KMS-11 (cell line): ENCODE results near the gene FTL.

Source experiments
- H2AFZ ChIP-seq: fragments of 200-600 bp; sonication (generic); 2 replicates; pipeline ENCODE4 v1.6.1; 2016; ENCODE audit warnings: antibody characterized with exemption, mixed run types, low read depth
- H3K27ac ChIP-seq: fragments of 200-600 bp; sonication (generic); 2 replicates; pipeline ENCODE4 v1.6.1; 2016; ENCODE audit warnings: mild to moderate bottlenecking, mixed run types
- H3K27me3 ChIP-seq: fragments of 200-600 bp; sonication (generic); 2 replicates; pipeline ENCODE4 v1.6.1; 2017; ENCODE audit warnings: mild to moderate bottlenecking, low read depth, mixed run types, moderate library complexity; ENCODE audit not compliant: insufficient read depth
- H3K36me3 ChIP-seq: fragments of 200-600 bp; sonication (generic); 2 replicates; pipeline ENCODE4 v1.6.1; 2017; ENCODE audit warnings: mild to moderate bottlenecking, mixed run types; ENCODE audit not compliant: insufficient read depth
- H3K4me1 ChIP-seq: fragments of 200-600 bp; sonication (generic); 2 replicates; pipeline ENCODE4 v1.6.1; 2016; ENCODE audit warnings: mild to moderate bottlenecking, low read depth, mixed run types; ENCODE audit not compliant: poor library complexity, severe bottlenecking
- H3K4me2 ChIP-seq: fragments of 200-600 bp; sonication (generic); 2 replicates; pipeline ENCODE4 v1.7.0; 2016; ENCODE audit warnings: mild to moderate bottlenecking, mixed run types
- H3K4me3 ChIP-seq: fragments of 200-600 bp; sonication (generic); IDR thresholded peaks from 2 replicates; pipeline ENCODE4 v1.6.1; 2017; ENCODE audit warnings: low read depth, low read length, mixed read lengths; ENCODE audit not compliant: insufficient read depth
- H3K79me2 ChIP-seq: fragments of 200-600 bp; sonication (generic); 2 replicates; pipeline ENCODE4 v1.6.1; 2016; ENCODE audit warnings: low read depth, mixed run types; ENCODE audit not compliant: insufficient read depth
- H3K9ac ChIP-seq: fragments of 200-600 bp; sonication (generic); 2 replicates; pipeline ENCODE4 v1.6.1; 2016; ENCODE audit warnings: mild to moderate bottlenecking, mixed run types
- H4K20me1 ChIP-seq: fragments of 200-600 bp; sonication (generic); 2 replicates; pipeline ENCODE4 v1.6.1; 2016; ENCODE audit warnings: mild to moderate bottlenecking, mixed run types; ENCODE audit not compliant: insufficient read depth
- CTCF ChIP-seq: fragments of 200-600 bp; sonication (generic); conservative IDR thresholded peaks from 2 replicates; pipeline ENCODE4 v1.6.1; 2017; ENCODE audit warnings: low read depth, mild to moderate bottlenecking, antibody characterized with exemption, low read length, moderate library complexity, mixed read lengths

Gene FTL

GRCh38 chr19:48945415-48945814, 19.7 kb upstream of the FTL start:
- H3K36me3 ChIP-seq, result no peaks in the 10 kb centered on the region
- no peak overlapping the region for H3K4me3 ChIP-seq
- no peak overlapping the region for H3K9ac ChIP-seq
- H3K4me1 ChIP-seq, result no peaks in the 10 kb centered on the region
- no peak for TF ChIP-seq CTCF
- no peaks in the 10 kb centered on the region for H4K20me1 ChIP-seq
- H3K27ac ChIP-seq, result no peak overlapping the region
- no peaks in the 10 kb centered on the region for H3K79me2 ChIP-seq
- H3K27me3 ChIP-seq, result no peaks in the 10 kb centered on the region
- no peak overlapping the region for H3K4me2 ChIP-seq
- H2AFZ ChIP-seq, result no peak overlapping the region

- Histone ChIP-seq H4K20me1 (no peaks in the 10 kb centered on the region), H3K27ac (no peak overlapping the region), H3K79me2 (no peaks in the 10 kb centered on the region), H3K9ac (no peak overlapping the region), H2AFZ (no peak overlapping the region), H3K4me3 (no peak overlapping the region), H3K27me3 (no peaks in the 10 kb centered on the region), H3K36me3 (no peaks in the 10 kb centered on the region), H3K4me2 (no peak overlapping the region), H3K4me1 (no peaks in the 10 kb centered on the region)
- no peak for TF ChIP-seq CTCF
Measured at GRCh38 chr19:48945817-48946216, 19.3 kb upstream of the FTL start.

- no peaks in the 10 kb centered on the region for H3K4me1 ChIP-seq
- TF ChIP-seq CTCF, result no peak
- no peak overlapping the region for H3K4me3 ChIP-seq
- no peaks in the 10 kb centered on the region for H3K27me3 ChIP-seq
- H3K4me2 ChIP-seq, result no peak overlapping the region
- no peaks in the 10 kb centered on the region for H4K20me1 ChIP-seq
- no peaks in the 10 kb centered on the region for H3K79me2 ChIP-seq
- H2AFZ ChIP-seq, result no peak overlapping the region
- no peak overlapping the region for H3K9ac ChIP-seq
- no peak overlapping the region for H3K27ac ChIP-seq
- no peaks in the 10 kb centered on the region for H3K36me3 ChIP-seq
Measured at GRCh38 chr19:48946463-48947257, 18.4 kb upstream of the FTL start.

GRCh38 chr19:48947258-48947542, 17.9 kb upstream of the FTL start:
- Histone ChIP-seq H3K4me2 (no peak overlapping the region), H3K4me3 (no peak overlapping the region), H4K20me1 (no peaks in the 10 kb centered on the region), H3K27ac (no peak overlapping the region), H2AFZ (no peak overlapping the region), H3K36me3 (no peaks in the 10 kb centered on the region), H3K4me1 (no peaks in the 10 kb centered on the region), H3K9ac (no peak overlapping the region), H3K27me3 (no peaks in the 10 kb centered on the region), H3K79me2 (no peaks in the 10 kb centered on the region)
- no peak for TF ChIP-seq CTCF
